Measurements from ENCODE around the gene NFIB. TPM values are rescaled to one million over a fixed set of nuclear protein-coding genes. Genes with fewer than 3 reads are reported as not detected.

NFIB gene
- total RNA-seq, 1 donor = 12.1 TPM

DNA sequence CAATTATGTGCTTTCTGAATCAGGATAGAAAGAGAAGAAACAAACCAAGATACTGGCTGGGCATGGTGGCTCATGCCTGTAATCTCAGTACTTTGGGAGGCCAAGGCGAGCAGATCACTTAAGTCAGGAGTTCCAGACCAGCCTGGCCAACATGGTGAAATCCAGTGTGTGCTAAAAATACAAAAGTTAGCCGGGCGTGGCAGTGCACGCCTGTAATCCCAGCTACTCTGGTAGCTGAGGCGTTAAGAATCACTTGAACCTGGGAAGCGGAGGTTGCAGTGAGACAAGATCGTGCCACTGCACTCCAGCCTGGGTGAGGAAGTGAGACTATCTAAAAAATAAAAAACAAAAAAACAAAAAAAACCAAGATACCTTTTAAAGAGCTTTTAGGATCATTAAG, 214.2 kb downstream of the NFIB start:
- no peak overlapping the region for H3K4me3 ChIP-seq (ENCODE audit: low read depth, low read length)
- DNase-seq (ENCODE audit: low read depth) = no peak
- TF ChIP-seq, protein P1, sequence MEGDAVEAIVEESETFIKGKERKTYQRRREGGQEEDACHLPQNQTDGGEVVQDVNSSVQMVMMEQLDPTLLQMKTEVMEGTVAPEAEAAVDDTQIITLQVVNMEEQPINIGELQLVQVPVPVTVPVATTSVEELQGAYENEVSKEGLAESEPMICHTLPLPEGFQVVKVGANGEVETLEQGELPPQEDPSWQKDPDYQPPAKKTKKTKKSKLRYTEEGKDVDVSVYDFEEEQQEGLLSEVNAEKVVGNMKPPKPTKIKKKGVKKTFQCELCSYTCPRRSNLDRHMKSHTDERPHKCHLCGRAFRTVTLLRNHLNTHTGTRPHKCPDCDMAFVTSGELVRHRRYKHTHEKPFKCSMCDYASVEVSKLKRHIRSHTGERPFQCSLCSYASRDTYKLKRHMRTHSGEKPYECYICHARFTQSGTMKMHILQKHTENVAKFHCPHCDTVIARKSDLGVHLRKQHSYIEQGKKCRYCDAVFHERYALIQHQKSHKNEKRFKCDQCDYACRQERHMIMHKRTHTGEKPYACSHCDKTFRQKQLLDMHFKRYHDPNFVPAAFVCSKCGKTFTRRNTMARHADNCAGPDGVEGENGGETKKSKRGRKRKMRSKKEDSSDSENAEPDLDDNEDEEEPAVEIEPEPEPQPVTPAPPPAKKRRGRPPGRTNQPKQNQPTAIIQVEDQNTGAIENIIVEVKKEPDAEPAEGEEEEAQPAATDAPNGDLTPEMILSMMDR (IDR thresholded peaks at IDR 0.05; ENCODE audit: insufficient read depth, low read depth, low read length) = no peak

DNA sequence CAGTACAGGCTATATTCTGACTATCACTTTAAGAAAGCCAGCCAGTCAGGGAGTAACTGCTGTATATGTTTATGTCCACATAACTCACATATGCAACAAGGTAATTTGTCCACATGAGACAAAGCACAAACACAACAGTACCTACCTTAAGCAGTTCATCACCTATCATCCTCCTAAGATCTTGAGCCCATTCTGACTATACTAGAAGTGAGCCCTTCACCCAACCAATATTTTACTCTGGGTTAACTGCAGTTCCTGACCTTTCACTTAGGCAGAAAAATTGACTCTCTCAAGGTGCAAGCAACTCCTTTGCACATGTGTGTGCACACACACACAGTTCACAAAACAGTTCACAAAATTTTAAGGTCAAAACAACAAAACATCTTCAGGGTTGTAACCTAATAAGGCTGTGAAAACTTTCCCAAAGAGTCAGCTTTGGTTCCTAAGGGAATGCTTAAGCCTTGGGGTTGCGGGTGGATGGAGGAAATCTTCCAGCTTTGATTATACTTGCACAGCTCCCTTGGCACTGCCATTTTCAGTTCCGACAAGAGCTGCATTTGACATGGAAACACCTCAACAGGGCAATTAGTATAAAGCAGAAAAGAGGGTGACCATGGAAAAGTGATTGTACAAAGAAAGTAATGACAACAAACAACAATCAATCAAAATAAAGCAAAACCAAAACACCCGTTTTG, 215.3 kb downstream of the NFIB start:
- H3K4me3 ChIP-seq (ENCODE audit: low read depth, low read length) = no peak overlapping the region
- TF ChIP-seq, protein P1 (IDR thresholded peaks at IDR 0.05; ENCODE audit: insufficient read depth, low read depth, low read length) = no peak
- DNase-seq (ENCODE audit: low read depth) = peak; percentile 5

- TF ChIP-seq, protein P1 (IDR thresholded peaks at IDR 0.05; ENCODE audit: insufficient read depth, low read depth, low read length) = no peak
Observed at GRCh38 chr9:14097666-14098415, 216.1 kb downstream of the NFIB start.

GRCh38 chr9:14097215-14097614, 216.7 kb downstream of the NFIB start:
- TF ChIP-seq, protein P1 (IDR thresholded peaks at IDR 0.05; ENCODE audit: insufficient read depth, low read depth, low read length) = no peak
- peak; percentile 78 for DNase-seq (ENCODE audit: low read depth)

More at GRCh38 chr9:14097666-14098415, 216.1 kb downstream of the NFIB start:
- DNase-seq (ENCODE audit: low read depth) = peak; percentile 69
- peak overlapping the region; percentile 5 for H3K4me3 ChIP-seq (ENCODE audit: low read depth, low read length)

DNA sequence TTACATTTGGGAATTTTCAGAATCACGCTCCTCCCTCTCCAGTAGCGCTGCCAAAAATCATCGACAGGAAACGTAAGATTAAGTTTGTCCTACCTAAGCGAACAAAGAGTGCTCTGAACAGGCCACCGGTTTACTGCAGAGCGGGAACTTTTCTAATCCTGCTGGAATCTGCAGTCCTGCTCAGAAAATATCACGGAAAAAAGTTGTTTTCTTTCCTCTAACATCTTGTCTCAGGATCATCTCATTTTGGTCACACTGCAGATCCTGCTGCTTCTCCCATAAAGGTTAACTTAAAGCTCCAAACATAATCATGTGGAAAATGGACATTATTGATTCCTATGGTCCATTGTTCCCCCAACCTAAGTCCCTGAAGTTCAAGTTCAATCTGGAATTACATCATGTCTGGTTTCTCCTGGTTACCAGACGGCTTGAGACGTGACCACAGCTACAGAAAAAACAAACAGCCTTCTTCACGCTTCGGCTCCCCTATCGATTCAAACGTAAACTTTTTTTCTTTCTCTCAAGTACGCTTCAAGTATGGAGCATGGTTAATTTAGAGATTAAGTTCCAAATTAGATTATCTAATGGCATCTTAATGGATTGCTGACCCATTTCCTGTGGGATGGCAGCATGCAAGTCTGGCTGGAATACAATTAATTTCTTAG, 217.6 kb downstream of the NFIB start:
- TF ChIP-seq, protein P1 (IDR thresholded peaks at IDR 0.05; ENCODE audit: insufficient read depth, low read depth, low read length) = no peak
- peak overlapping the region; percentile 36 for H3K4me3 ChIP-seq (ENCODE audit: low read depth, low read length)
- peak; percentile 88 for DNase-seq (ENCODE audit: low read depth)

More at GRCh38 chr9:14097215-14097614, 216.7 kb downstream of the NFIB start:
- H3K4me3 ChIP-seq (ENCODE audit: low read depth, low read length) = peak overlapping the region; percentile 36

DNA sequence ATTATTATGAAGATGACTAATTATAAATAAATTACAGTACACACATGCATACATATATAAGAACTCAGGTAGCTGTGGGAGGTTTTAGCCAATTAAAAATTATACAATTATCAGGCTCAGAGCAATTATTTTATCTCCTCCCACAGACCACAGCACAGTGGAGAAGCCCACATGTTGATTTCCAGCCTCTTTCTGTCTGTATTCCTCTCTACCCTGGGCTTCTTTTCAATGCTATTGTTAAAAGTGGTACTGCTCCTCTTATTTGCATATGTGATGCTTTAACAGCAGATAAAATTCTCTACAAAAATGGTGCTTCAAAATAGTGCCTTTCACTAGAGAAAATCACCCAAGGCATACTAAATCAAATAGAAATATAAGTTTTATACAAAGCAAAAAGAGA, 218.7 kb downstream of the NFIB start:
- no peak for DNase-seq (ENCODE audit: low read depth)
- no peak overlapping the region for H3K4me3 ChIP-seq (ENCODE audit: low read depth, low read length)
- TF ChIP-seq, protein P1 (IDR thresholded peaks at IDR 0.05; ENCODE audit: insufficient read depth, low read depth, low read length) = no peak
